Neuronal stem cell (in vitro differentiated cells): Measurements from ENCODE around the gene SLC8B1.

ENCODE experiments used
- DNase-seq: peaks from one replicate; pipeline ENCODE4 v3.0.0-alpha.2; 2013; ENCODE audit warnings: low spot score
- H2AFZ ChIP-seq: one replicate; pipeline ENCODE4 v1.6.1; 2013; ENCODE audit warnings: mild to moderate bottlenecking, low read length, inconsistent platforms
- H2AK5ac ChIP-seq: 2 replicates; pipeline ENCODE4 v1.6.1; 2013; ENCODE audit warnings: low read depth, mild to moderate bottlenecking, inconsistent platforms, low read length, moderate library complexity, mixed read lengths
- H2BK120ac ChIP-seq: 2 replicates; pipeline ENCODE4 v1.6.1; 2013; ENCODE audit warnings: low read depth, mild to moderate bottlenecking, inconsistent platforms, low read length, moderate library complexity, mixed read lengths
- H2BK12ac ChIP-seq: one replicate; pipeline ENCODE4 v1.6.1; 2013; ENCODE audit warnings: low read length, inconsistent platforms
- H2BK15ac ChIP-seq: 2 replicates; pipeline ENCODE4 v1.6.1; 2013; ENCODE audit warnings: mild to moderate bottlenecking, low read length, inconsistent platforms, mixed read lengths
- H2BK5ac ChIP-seq: one replicate; pipeline ENCODE4 v1.6.1; 2013; ENCODE audit warnings: inconsistent platforms, mild to moderate bottlenecking, low read length, moderate library complexity
- H3K14ac ChIP-seq: one replicate; pipeline ENCODE4 v1.6.1; 2013; ENCODE audit warnings: low read length, inconsistent platforms
- H3K18ac ChIP-seq: 2 replicates; pipeline ENCODE4 v1.6.1; 2013; ENCODE audit warnings: low read length, inconsistent platforms
- H3K23ac ChIP-seq: 2 replicates; pipeline ENCODE4 v1.6.1; 2013; ENCODE audit warnings: low read depth, mild to moderate bottlenecking, mixed read lengths, low read length, inconsistent platforms; ENCODE audit not compliant: poor library complexity
- H3K27ac ChIP-seq: replicated peaks from 3 replicates; pipeline ENCODE4 v1.5.1; 2013; ENCODE audit warnings: low read length, inconsistent platforms
- H3K27me3 ChIP-seq, 3 experiments: 2 replicates each; pipeline ENCODE4 v1.6.1; 2013; ENCODE audit warnings: low read length in 3 of 3, mild to moderate bottlenecking in 2 of 3, inconsistent platforms in 1 of 3, low read depth in 1 of 3, mixed read lengths in 1 of 3, moderate library complexity in 1 of 3; ENCODE audit not compliant: control insufficient read depth in 3 of 3, insufficient read depth in 3 of 3
- H3K36me3 ChIP-seq, 2 donors: replicated peaks in 1 of 2; 2 replicates each; pipeline ENCODE4 v1.6.1; 2013; ENCODE audit warnings: low read length in 2 of 2; ENCODE audit not compliant: control insufficient read depth in 2 of 2, insufficient read depth in 2 of 2
- H3K4ac ChIP-seq: 2 replicates; pipeline ENCODE4 v1.6.1; 2013; ENCODE audit warnings: inconsistent platforms, mild to moderate bottlenecking, low read length, moderate library complexity
- H3K4me1 ChIP-seq, 2 donors: 1 replicate in 1 of 2; 2 replicates in 1 of 2; pipeline ENCODE4 v1.6.1; 2013; ENCODE audit warnings: low read length in 2 of 2, low read depth in 1 of 2; ENCODE audit not compliant: control insufficient read depth in 2 of 2, insufficient read depth in 1 of 2
- H3K4me2 ChIP-seq: one replicate; pipeline ENCODE4 v1.6.1; 2013; ENCODE audit warnings: mild to moderate bottlenecking, low read length, inconsistent platforms; ENCODE audit not compliant: insufficient read depth, poor library complexity, severe bottlenecking
- H3K4me3 ChIP-seq, 2 donors: 2 replicates each; pipeline ENCODE4 v1.5.1; 2013; ENCODE audit warnings: low read length in 2 of 2, mild to moderate bottlenecking in 2 of 2, inconsistent platforms in 1 of 2, moderate library complexity in 1 of 2
- H3K79me1 ChIP-seq: one replicate; pipeline ENCODE4 v1.6.1; 2013; ENCODE audit warnings: low read depth, mild to moderate bottlenecking, inconsistent platforms, low read length, moderate library complexity
- H3K9ac ChIP-seq: one replicate; pipeline ENCODE4 v1.6.1; 2013; ENCODE audit warnings: mild to moderate bottlenecking, low read depth, low read length, inconsistent platforms; ENCODE audit not compliant: poor library complexity
- H3K9me3 ChIP-seq, 2 donors: replicated peaks in 1 of 2; 2 replicates each; pipeline versions ENCODE3 to v1.6.1; 2013; ENCODE audit warnings: low read length in 2 of 2, mild to moderate bottlenecking in 2 of 2, inconsistent platforms in 1 of 2, low read depth in 1 of 2, mixed read lengths in 1 of 2, moderate library complexity in 1 of 2; ENCODE audit not compliant: control insufficient read depth in 2 of 2, insufficient read depth in 1 of 2
- H4K8ac ChIP-seq: one replicate; pipeline ENCODE4 v1.6.1; 2013; ENCODE audit warnings: low read depth, mild to moderate bottlenecking, inconsistent platforms, low read length, moderate library complexity
- H4K91ac ChIP-seq: one replicate; pipeline ENCODE4 v1.6.1; 2013; ENCODE audit warnings: low read length, low read depth, mild to moderate bottlenecking, inconsistent platforms; ENCODE audit not compliant: poor library complexity
- WGBS, 2 donors: extraction: QIAGEN DNeasy Blood & Tissue Kit; methylation state at CpG; one replicate each; pipeline ENCODE4 v1.1.7; 2013; ENCODE audit warnings: missing lambda C conversion rate in 2 of 2, mixed read lengths in 1 of 2; ENCODE audit not compliant: insufficient read length in 2 of 2, insufficient replicate concordance in 1 of 2; ENCODE audit errors: extremely low coverage in 2 of 2; 5-methylcytosine and 5-hydroxymethylcytosine counted together

SLC8B1 gene

DNA sequence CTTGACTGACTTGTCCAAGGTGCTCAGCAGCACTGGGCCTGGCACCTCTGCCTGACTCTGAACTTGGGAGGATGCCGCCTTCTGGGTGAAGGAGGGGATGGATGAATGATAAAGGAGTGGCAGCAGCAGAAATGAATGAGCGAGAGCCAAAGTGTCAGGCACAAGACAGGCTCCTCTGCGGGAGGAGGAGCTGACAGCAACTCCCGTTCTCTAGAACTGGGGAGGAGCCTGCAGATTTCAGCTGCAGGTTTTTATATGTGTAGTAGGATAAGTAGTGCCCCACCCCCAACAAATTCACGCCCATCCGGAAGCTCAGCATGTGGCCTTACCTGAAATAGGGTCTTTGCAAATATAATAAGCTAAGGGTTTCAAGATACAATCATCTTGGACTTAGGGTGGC is 33.1 kb downstream of the SLC8B1 start:
- Histone ChIP-seq H2BK12ac (no peak overlapping the region), H3K79me1 (no peaks in the 10 kb centered on the region), H3K18ac (no peak overlapping the region), H2BK5ac (no peak overlapping the region), H2BK15ac (no peak overlapping the region), H2BK120ac (no peak overlapping the region), H3K9ac (no peak overlapping the region), H3K36me3 (peaks cover 3 to 5% of the 10 kb centered on the region in 2 donors), H2AK5ac (no peak overlapping the region), H4K91ac (no peak overlapping the region), H3K4me1 (peaks cover 4 to 23% of the 10 kb centered on the region in 2 donors), H3K9me3 (peaks cover 0 to 1% of the 10 kb centered on the region in 2 donors), H4K8ac (no peak overlapping the region), H3K23ac (no peak overlapping the region), H3K4ac (no peak overlapping the region), H3K27ac (no peak overlapping the region), H2AFZ (no peak overlapping the region), H3K14ac (no peak overlapping the region), H3K4me2 (no peak overlapping the region), H3K27me3 (no peaks in the 10 kb centered on the region), H3K4me3 (no peak overlapping the region)
- no CpG with 5 or more reads among the region's 6 CpGs for WGBS, 2 donors
- DNase-seq: no peak

- Histone ChIP-seq H2AK5ac (no peak overlapping the region), H2BK120ac (no peak overlapping the region), H3K9me3 (peaks cover 0 to 1% of the 10 kb centered on the region in 2 donors), H3K4ac (no peak overlapping the region), H3K27me3 (no peaks in the 10 kb centered on the region), H3K27ac (no peak overlapping the region), H4K91ac (no peak overlapping the region), H3K23ac (no peak overlapping the region), H3K14ac (peak overlapping the region; percentile 25), H3K4me2 (no peak overlapping the region), H3K9ac (no peak overlapping the region), H2BK12ac (no peak overlapping the region), H3K36me3 (peaks cover 0 to 5% of the 10 kb centered on the region in 2 donors), H2BK15ac (no peak overlapping the region), H2BK5ac (no peak overlapping the region), H4K8ac (no peak overlapping the region), H2AFZ (no peak overlapping the region), H3K18ac (peak overlapping the region; percentile 73), H3K79me1 (no peaks in the 10 kb centered on the region), H3K4me1 (peaks cover 4 to 16% of the 10 kb centered on the region in 2 donors), H3K4me3 (no peak overlapping the region)
- DNase-seq: no peak
- no CpG with 5 or more reads among the region's 14 CpGs for WGBS, 2 donors
Observed at GRCh38 chr12:113299619-113300237, 35.2 kb downstream of the SLC8B1 start.

DNA sequence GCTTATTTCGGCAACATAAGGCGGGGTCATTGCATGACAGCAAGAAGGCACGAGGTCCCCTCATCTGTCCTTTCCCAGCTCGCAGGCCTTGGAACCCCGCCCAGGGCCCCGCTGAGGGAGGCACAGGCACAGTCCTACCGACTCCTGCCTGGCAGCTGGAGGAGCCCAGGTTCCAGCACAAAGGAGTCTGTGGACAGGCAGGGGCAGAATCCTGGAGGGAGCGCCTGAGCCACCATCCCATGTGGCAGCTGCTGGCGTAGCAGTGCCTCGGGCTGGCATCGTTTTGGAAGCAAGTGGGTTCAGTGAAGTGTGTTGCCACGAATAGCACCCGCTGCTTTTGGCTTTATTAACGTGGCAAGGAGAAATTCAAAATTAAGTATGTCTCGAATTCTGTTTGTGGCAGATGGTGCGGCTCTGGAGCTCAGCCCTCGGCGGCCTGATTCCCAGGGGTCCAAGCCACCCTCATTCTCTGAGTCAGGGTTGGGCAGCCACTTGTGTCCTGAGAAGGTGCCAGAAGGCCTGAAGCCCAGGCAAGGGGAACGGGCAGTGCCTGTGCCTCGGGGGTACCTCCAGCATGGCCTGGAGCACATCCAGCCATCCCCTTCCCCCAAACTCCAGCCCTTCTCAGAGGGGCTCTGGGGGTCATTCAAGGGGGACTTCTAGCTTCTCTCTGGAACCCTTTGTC is 35.9 kb downstream of the SLC8B1 start:
- no peak overlapping the region for H2BK120ac ChIP-seq
- H3K18ac ChIP-seq: peak overlapping the region; percentile 73
- peaks cover 0 to 5% of the 10 kb centered on the region in 2 donors for H3K36me3 ChIP-seq
- DNase-seq: no peak
- no peak overlapping the region for H4K8ac ChIP-seq
- H3K4me2 ChIP-seq: no peak overlapping the region
- peaks cover 4 to 16% of the 10 kb centered on the region in 2 donors for H3K4me1 ChIP-seq
- H2BK5ac ChIP-seq: no peak overlapping the region
- H3K9ac ChIP-seq: no peak overlapping the region
- no peak overlapping the region for H2AFZ ChIP-seq
- peak overlapping the region; percentile 25 for H3K14ac ChIP-seq
- H2BK15ac ChIP-seq: peak overlapping the region; percentile 27
- H3K4me3 ChIP-seq: no peak overlapping the region
- no peak overlapping the region for H4K91ac ChIP-seq
- H3K4ac ChIP-seq: no peak overlapping the region
- no peaks in the 10 kb centered on the region for H3K79me1 ChIP-seq
- no CpG with 5 or more reads among the region's 20 CpGs for WGBS, 2 donors
- H3K23ac ChIP-seq: peak overlapping the region; percentile 44
- no peak overlapping the region for H2AK5ac ChIP-seq
- no peak overlapping the region for H2BK12ac ChIP-seq
- H3K9me3 ChIP-seq: peaks cover 0 to 1% of the 10 kb centered on the region in 2 donors
- no peaks in the 10 kb centered on the region for H3K27me3 ChIP-seq
- no peak overlapping the region for H3K27ac ChIP-seq

GRCh38 chr12:113298472-113298817 is 36.5 kb downstream of the SLC8B1 start:
- no peaks in the 10 kb centered on the region for H3K79me1 ChIP-seq
- H4K91ac ChIP-seq: no peak overlapping the region
- no peak overlapping the region for H3K9ac ChIP-seq
- no peak overlapping the region for H3K14ac ChIP-seq
- no peak overlapping the region for H3K27ac ChIP-seq
- no peak overlapping the region for H4K8ac ChIP-seq
- H3K27me3 ChIP-seq: no peaks in the 10 kb centered on the region
- no peak overlapping the region for H2AK5ac ChIP-seq
- H3K36me3 ChIP-seq: peaks cover 0 to 5% of the 10 kb centered on the region in 2 donors
- H3K18ac ChIP-seq: no peak overlapping the region
- no peak overlapping the region for H2AFZ ChIP-seq
- H2BK15ac ChIP-seq: no peak overlapping the region
- no peak overlapping the region for H3K23ac ChIP-seq
- peaks cover 0 to 1% of the 10 kb centered on the region in 2 donors for H3K9me3 ChIP-seq
- no peak overlapping the region for H2BK5ac ChIP-seq
- no peak overlapping the region for H3K4me2 ChIP-seq
- no CpG with 5 or more reads among the region's 5 CpGs for WGBS, 2 donors
- no peak overlapping the region for H3K4me3 ChIP-seq
- no peak overlapping the region for H3K4ac ChIP-seq
- no peak overlapping the region for H2BK12ac ChIP-seq
- H2BK120ac ChIP-seq: no peak overlapping the region
- DNase-seq: no peak
- H3K4me1 ChIP-seq: peaks cover 4 to 14% of the 10 kb centered on the region in 2 donors
